Measurements from ENCODE around the gene WDR55. TPM values are rescaled to one million over a fixed set of nuclear protein-coding genes. Genes with fewer than 3 reads are reported as not detected.

Gene WDR55
- total and polyA plus RNA-seq, 2 of the 13 experiments (the other 11 are each of a cell fraction or from before 2014, with no cell fraction given): 17.7 to 18.2 TPM

GRCh38 chr5:140700177-140701144 lies 35.8 kb downstream of the WDR55 start, which contains the start of gene ZMAT2 (continued):
- TF ChIP-seq NAIF1 (CRISPR knock-in tag; IDR thresholded peaks at IDR 0.05; ENCODE audit: borderline replicate concordance) (peak; percentile 44; the same call in 1 of the 2 replicates), TGIF2 (CRISPR knock-in tag; IDR thresholded peaks at IDR 0.05) (peak; percentile 84; the same call in 1 of the 2 replicates), KLF11 (CRISPR knock-in tag; IDR thresholded peaks at IDR 0.05) (0 out of 2 replicates have a peak, but pooled peaks have one; percentile 45), CBX1 (IDR thresholded peaks at IDR 0.05; ENCODE audit: low read depth) (peak; percentile 41), ZNF432 (CRISPR knock-in tag; IDR thresholded peaks at IDR 0.05; ENCODE audit: borderline replicate concordance) (no peak), ZBTB49 (CRISPR knock-in tag; IDR thresholded peaks at IDR 0.05; ENCODE audit: borderline replicate concordance) (no peak), MXD4 (CRISPR knock-in tag; IDR thresholded peaks at IDR 0.05) (peak; percentile 79; the same call in 1 of the 2 replicates), MXI1 (IDR thresholded peaks at IDR 0.05; ENCODE audit: borderline replicate concordance, low read depth, low read length) (no peak; the same call in 2 of the 3 replicates), YEATS4 (CRISPR knock-in tag; IDR thresholded peaks at IDR 0.05; ENCODE audit: borderline replicate concordance) (no peak; the same call in 1 of the 2 replicates), ZNF780A (CRISPR knock-in tag; IDR thresholded peaks at IDR 0.05) (no peak), TAF1 (CRISPR knock-in tag; IDR thresholded peaks at IDR 0.05) (peak; percentile 93), ZHX2 (IDR thresholded peaks at IDR 0.05; ENCODE audit: low read depth) (peak; percentile 44; the same call in 1 of the 2 replicates), ZHX2 (CRISPR knock-in tag; IDR thresholded peaks at IDR 0.05; ENCODE audit: borderline replicate concordance) (no peak), FLYWCH1 (CRISPR knock-in tag; IDR thresholded peaks at IDR 0.05) (no peak), POLR2G (IDR thresholded peaks at IDR 0.05; ENCODE audit: low read depth, low read length) (peak; percentile 93), MIER2 (CRISPR knock-in tag; IDR thresholded peaks at IDR 0.05) (peak; percentile 68; the same call in 1 of the 2 replicates), ZNF619 (CRISPR knock-in tag; IDR thresholded peaks at IDR 0.05) (peak; percentile 49; the same call in 1 of the 2 replicates), RCOR2 (CRISPR knock-in tag; IDR thresholded peaks at IDR 0.05) (no peak), THAP11 (CRISPR knock-in tag; IDR thresholded peaks at IDR 0.05) (peak; percentile 95), ATF1 (CRISPR knock-in tag; IDR thresholded peaks at IDR 0.05) (peak; percentile 81), TSC22D2 (CRISPR knock-in tag; IDR thresholded peaks at IDR 0.05; ENCODE audit: borderline replicate concordance) (peak; percentile 46; the same call in 1 of the 2 replicates)

All from HepG2 (cell line).